LNCaP clone FGC (cell line): ENCODE results near the gene CCNB3.

Source experiments
- DNase-seq: peaks from one replicate; pipeline ENCODE4 v3.0.0-alpha.2; 2011; ENCODE audit warnings: low read depth
- H3K4me3 ChIP-seq: 2 replicates; pipeline ENCODE4 v1.5.1; 2011; ENCODE audit warnings: mild to moderate bottlenecking, low read depth, low read length, control low read depth
- CTCF ChIP-seq: IDR thresholded peaks from 2 replicates; pipeline ENCODE4 v1.5.1; 2012; ENCODE audit warnings: mild to moderate bottlenecking; ENCODE audit not compliant: control insufficient read depth, insufficient read depth; ENCODE audit errors: extremely low read depth

Gene CCNB3

GRCh38 chrX:50393902-50394301, 189.3 kb downstream of the CCNB3 start:
- DNase-seq, result no peak
- no peak for TF ChIP-seq CTCF
- no peak overlapping the region for H3K4me3 ChIP-seq
